ENCODE data around the gene BAZ1A.
A peak's percentile ranks its signal among the peaks of the same experiment; 100 is the strongest.

Gene BAZ1A

GRCh38 chr14:34718750-34719304 lies 156.3 kb downstream of the BAZ1A start:
- DNase-seq: no peak

- DNase-seq: no peak
These were observed 159.9 kb downstream of the BAZ1A start for GRCh38 chr14:34715127-34715863.

- DNase-seq: peak; percentile 68 to 84
These were observed 160.6 kb downstream of the BAZ1A start, which contains the start of gene CFL2 for GRCh38 chr14:34714320-34715126. TSS of gene CFL2 (minus strand) at chr14:34714593. CDS start at chr14:34714540, 53 bp downstream.

- DNase-seq: peak in 1 of 2 donors; percentile 33
These were observed 161.4 kb downstream of the BAZ1A start for GRCh38 chr14:34713681-34714319.

GRCh38 chr14:34713122-34713680 lies 162.0 kb downstream of the BAZ1A start:
- DNase-seq: peak in 1 of 2 donors; percentile 31

GRCh38 chr14:34711796-34712712 lies 163.1 kb downstream of the BAZ1A start:
- DNase-seq: no peak

GRCh38 chr14:34711169-34711568 lies 164.0 kb downstream of the BAZ1A start:
- no peak for DNase-seq

- DNase-seq: no peak
These were observed 164.4 kb downstream of the BAZ1A start for GRCh38 chr14:34710744-34711143.

GRCh38 chr14:34710006-34710405 lies 165.2 kb downstream of the BAZ1A start:
- no peak for DNase-seq

GRCh38 chr14:34707722-34708121 lies 167.4 kb downstream of the BAZ1A start:
- no peak for DNase-seq

Measured in CD4-positive, alpha-beta T cell treated with Interleukin-4 for 1 hour (primary cell).